ENCODE measurements around the gene KRT76.
"Not testable (repeated sequence)": the region's sequence is repeated elsewhere in the genome, so short reads cannot be mapped to it uniquely, and the experiment has no call there.

The KRT76 gene

DNA sequence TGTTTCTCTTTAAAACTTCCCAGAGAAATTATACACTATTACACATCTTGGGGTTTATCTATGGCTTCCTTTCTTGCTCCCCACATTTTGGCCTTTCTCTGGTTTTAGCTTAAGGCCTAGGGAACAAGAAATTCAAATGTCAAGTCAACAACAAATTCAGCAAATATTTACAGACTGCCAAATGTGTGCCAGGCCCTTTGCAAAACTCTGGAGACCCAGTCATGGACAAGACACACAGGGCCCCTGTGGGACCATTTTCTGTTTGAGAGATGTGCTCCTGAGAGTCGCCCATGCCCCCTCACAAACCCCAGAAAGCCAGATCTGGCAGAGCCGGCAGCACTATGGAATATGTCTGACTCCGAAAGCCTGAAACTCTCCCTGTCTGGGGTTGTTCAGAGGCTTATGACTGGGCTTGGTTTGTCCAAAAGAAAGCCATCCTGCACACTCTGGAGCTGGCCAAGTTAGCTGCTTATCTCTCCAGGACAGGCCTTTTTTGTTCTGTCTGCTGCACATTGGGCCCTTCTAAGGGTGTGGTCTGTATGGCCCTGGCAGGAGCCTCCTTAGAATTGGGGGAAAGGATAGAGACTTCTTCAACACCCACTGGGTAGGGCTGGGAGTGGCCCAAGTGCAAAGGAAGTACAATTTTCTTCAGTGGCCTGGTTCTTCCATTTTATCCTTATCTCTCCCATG lies 19.8 kb upstream of the KRT76 start:
- DNase-seq, result no peak

DNA sequence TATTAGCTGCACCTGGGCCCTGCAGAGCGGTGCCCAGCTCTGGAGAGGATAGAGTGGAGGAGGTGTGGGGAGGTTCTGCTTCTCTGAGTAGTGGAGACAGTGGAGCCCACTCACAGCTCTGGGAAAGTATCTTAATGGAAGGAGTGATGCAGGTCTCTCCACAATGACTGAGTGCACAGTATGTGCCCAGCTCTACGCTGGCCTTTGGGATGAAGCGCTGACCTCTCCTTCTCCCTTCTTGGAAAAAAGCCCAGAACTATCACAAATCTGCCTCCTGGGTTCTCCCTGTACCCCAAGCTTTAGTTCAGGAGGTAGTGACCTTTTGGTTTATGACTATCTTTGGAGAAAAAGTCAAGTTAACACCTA lies 19.3 kb upstream of the KRT76 start:
- no peak for DNase-seq

DNA sequence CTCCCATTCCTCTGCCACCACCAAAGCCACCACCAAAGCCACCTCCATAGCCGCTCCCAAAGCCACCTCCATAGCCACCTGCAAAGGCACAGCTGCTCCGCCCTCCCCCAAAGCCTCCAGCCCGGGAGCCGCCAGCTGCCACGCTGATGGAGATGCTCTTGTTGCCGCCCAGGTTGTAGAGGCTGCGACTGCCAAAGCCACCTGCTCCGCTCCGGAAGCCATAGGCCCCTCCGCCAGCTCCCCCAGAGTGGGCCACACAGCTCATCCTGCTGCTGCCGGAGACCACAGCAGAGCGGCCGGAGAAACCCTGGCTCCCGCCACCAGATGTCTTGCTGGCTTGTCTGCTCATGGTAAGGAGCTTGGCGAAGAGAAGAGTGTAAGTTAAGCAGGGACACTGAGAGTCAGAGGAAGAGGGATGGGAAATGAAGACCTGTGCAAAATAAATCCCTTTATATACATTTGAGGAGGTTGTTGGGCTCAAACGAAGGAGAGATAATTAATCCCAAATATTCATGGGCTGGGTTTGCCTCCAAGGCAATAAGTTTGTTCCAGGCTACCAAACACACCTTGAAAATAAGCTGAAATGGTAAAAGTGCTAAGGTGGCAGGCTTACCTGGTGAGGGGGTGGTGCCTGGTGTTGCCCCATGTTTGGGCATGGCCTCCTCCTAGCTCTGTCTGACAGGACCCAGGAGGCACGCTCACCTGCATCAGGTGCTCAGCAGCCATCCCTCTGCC lies 18.7 kb upstream of the KRT76 start, which contains the start of gene KRT3:
KRT3 (minus strand) TSS at position 424 of the 735 bp plus-strand sequence; CDS start at position 349, 75 bp downstream.
- no peak for DNase-seq

DNA sequence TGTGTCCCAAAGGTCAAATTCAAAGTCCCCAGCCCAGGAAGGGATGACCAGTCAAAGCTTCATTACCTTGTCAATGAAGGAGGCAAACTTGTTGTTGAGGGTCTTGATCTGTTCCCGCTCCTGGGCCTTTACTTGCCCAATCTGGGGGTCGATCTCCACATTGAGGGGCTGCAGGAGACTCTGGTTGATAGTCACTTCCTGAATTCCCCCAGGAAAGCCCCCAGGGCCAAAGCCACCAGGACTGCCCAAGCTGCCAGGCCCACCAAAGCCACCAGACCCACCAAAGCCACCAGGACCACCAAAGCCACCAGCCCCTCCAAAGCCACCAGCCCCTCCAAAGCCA lies 18.2 kb upstream of the KRT76 start:
- not testable (repeated sequence) for DNase-seq

DNA sequence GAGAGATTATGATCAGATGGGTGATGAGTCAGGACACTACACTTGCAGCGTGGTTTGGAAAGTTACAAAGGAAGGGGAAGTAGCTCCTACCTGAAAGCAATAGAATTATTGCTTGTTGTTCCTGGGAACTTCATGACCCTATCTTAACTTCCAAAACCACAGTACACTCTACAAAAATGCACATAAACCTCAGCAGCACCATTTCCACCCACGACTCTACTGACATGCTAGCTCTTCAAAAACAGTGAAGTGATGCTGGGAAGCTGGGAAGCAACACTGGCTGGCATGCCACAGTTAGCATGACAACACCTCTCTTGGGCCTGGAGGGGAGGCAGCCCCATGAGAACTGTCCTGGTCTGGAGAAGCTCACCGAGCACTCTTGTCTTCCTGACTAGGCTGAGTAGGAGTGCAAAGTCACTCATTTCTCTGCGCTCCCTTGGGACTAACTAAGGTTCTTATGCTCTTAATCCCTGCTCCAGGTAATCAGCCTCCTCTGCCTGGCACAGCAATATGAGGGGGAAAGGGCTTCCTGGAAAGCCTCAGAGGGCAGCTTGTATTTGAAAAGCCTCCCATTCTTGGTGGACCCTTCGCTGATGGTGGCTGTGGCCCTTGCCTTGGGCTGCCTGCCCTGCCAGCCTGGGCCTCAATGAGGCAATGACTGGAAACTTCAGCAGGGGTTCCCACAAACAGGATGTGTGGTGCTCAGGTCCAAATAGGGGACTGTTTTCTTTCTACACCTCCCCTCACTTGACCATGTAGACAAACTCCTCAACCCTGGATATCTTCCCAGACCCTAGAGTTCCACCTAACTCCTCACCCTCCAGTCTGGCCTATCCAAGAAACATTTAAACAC lies 17.6 kb upstream of the KRT76 start:
- no peak for DNase-seq

DNA sequence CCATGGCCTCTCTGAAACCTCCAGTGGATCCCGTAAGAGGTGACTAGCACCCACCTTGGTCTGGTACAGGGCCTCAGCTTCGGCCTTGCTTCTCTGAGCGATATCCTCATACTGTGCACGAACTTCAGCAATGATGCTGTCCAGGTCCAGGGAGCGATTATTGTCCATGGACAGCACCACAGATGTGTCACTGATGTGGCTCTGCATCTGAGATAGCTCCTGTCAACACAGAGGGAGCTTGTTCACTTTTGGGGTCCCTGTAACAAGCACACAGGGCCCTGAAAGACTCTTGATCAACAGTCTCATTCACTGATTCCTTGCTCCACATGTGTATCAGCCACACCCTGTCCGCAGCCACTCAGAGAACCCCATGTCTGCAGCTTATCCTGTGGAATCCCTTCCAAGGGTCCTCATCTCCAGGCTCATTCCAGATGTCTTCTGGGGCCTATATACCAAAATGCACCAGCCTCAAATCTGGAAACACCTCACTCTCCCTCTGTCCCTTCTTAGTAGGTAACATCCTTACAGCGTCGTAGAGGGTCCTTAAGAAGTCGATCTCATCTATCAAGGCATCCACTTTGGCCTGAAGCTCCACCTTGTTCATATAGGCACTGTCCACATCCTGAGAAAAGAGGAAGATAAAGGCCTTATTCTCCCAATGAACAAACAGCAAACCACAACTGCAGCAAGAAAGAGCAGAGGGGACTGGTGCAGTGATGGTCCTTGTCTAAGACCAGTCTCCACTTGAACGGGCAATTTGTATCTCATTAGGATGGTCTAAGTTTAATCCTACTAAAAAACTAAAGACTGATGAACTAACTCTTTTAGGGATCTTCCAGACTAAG lies 15.3 kb upstream of the KRT76 start:
- no peak for DNase-seq

DNA sequence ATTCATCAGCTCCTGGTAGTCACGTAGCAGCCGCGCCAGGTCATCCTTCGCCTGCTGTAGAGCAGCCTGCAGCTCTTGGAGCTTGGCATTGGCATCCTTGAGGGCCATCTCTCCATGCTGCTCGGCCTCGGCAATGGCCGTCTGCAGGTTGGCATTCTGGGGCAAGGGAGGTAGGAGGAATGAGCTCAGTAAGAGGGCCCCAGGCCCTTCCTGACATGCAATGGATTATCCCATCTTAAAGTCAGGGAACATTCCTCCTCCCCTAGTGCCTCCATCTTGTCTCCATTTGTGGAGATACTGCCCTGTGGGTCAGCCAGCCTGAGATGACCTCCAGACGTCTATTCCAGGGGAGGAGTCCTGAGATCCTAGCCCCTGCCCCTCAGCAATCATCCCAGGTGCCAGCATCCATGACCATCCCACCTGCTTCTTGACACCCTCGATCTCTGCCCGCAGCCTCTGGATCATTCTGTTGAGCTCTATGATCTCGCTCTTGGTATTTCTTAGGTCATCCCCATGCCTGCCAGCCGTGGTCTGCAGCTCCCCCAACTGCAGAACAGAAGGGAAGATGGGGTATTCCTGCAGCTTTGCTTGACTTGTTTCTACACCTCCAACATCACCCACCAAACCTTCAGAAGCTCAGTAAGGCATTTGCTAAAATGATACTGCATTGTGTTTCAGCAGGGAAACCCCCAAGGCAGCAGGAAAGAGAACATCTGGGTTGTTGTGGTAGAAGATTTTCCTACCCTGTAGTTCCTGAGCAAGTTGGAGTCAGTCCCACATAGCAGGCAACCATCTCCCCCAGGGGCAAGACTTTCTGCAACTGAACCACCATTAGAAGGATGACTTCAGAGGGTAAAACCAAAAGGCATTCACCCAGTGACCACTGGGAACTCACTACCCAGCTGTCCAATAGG lies 14.4 kb upstream of the KRT76 start:
- no peak for DNase-seq

DNA sequence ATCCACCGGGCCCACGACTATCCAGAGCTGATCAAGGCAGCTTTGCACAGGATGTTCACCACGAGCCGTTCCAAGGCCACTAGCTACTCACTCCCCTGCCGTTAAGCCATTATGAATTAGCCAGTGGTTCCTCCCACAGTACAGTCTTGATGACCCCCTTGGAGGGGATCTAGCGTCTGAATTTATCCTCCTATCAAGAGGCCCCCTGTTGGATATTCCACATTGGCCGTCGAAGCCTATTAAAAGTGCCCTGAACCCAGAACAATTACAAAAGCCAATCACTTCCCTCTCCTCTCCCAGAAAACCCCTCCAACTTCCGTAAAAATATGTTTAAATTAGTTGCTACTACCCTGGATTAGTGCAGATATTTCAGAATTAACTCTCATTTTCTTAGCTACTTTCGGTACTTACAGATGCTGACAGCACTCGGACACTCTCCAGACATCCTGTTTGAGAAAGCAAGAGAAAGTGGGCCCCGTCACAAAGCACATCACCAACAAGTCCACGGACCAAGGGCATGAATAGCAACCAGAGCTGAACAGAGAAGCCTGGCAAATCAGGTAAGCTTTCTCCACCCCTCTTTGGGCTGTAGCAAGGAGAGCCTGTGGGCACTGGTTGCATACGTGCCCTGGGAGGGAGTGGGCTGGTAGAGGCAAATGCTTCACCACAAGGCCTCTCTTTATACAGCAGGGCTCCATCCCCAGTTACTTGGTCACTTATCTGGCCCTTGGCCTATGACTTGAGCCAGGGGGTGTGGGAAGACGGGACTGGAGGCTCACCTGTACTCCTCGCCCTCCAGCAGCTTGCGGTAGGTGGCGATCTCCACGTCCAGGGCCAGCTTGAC lies 13.5 kb upstream of the KRT76 start:
- no peak for DNase-seq

DNA sequence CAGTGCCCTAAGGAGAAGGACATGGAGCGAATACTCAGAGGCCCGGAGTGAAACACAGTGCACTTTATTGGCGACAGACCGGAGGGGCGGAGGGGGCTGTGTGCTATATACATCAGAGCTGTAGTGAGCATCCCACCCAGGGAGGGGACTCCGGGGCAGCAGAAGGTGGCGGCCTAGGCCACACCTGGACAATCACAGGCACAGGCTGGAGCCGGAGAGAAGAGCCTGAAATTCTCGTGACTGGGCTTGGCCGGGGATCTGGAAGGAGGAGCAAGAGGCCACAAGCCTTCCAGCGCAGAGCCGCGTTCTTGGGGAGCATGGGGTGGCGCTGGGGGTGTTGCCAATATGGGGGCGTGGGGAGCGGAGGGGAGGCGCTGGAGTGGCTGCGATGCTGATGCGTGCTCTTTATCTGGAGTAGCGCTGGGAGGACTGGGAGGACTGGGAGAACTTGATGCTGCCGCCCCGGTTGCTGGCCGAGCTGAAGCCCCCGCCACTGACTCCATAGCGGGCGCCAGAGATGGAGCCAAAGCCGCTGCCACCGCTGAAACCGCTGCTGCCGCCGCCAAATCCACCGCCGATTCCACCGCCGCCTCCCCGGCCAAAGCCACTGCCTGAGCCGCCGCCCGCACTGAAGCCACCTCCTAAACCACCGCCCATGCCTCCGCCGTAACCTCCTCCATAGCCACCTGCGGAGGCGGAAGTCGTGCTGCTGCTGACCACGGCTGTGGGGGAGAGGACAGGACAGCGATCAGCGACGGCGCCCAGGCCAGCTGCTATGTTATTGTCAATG lies 12.7 kb upstream of the KRT76 start:
- DNase-seq, result peak; percentile 9

DNA sequence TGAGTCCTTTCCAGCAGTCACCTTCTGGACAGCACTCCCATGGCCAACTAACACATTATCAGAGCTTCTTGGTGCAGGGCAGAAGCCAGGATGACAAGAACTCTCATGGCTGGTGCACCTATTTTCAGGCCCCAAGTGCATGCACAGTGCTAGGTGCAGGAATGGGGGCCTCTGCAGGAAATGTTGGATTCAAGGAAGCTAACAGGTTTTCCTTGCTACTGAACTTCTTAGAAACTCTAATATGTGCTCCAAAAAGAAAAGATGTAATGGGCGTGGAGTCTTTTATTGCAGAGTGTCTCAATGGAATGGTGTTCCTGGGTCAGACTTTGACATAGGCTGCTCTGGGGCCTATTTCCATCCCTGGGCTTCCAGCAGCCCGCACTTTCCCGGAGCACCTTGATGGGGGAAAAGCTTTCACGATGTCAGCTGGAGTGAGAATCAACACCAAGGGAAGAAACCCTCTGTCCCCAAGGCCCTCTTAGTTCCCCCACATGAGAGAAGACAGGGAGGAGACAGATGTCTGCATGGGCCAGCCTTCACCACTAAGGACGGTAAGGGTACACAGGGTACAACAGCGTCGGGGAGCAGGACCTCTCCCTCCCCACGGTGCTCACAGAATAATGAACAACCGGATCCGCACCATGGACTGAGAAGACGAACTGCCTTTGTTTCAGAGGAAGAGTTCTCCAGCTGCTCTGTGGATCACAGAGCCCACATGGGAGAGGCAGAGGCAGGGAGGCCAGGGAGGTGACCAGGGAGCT lies 11.9 kb upstream of the KRT76 start:
- no peak for DNase-seq

DNA sequence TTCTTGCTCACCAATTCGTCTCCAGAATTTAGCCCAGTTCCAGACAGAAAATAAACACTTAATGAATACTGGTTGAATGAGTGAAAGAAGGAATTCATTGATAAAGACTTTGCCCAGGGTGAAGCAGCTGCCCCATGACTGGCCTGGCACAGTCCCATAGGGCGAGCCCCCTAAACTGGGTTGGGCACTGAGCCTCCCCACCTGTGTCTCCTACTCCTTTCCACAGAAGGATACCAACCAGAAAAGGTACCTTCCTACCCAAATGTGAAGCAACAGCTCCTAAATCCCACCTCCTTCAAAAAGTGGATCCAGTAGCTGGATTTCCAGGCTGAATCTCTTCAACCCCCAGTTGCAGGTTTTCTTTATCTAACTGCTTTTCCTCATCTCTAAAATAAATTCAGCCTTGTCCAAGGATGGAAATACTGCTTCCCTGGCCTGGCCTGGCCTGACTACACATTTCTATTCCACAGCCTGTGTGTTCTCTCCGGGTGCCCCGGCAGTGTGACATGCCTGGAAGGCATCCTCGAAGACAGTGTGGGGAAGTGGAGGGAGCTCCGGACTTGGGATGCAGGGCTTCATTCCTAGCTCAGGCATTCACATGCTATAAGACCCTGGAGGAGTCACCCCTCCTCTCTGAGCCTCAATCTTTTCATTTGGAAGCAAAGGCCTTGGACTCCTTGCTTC lies 11.2 kb upstream of the KRT76 start:
- no peak for DNase-seq

DNA sequence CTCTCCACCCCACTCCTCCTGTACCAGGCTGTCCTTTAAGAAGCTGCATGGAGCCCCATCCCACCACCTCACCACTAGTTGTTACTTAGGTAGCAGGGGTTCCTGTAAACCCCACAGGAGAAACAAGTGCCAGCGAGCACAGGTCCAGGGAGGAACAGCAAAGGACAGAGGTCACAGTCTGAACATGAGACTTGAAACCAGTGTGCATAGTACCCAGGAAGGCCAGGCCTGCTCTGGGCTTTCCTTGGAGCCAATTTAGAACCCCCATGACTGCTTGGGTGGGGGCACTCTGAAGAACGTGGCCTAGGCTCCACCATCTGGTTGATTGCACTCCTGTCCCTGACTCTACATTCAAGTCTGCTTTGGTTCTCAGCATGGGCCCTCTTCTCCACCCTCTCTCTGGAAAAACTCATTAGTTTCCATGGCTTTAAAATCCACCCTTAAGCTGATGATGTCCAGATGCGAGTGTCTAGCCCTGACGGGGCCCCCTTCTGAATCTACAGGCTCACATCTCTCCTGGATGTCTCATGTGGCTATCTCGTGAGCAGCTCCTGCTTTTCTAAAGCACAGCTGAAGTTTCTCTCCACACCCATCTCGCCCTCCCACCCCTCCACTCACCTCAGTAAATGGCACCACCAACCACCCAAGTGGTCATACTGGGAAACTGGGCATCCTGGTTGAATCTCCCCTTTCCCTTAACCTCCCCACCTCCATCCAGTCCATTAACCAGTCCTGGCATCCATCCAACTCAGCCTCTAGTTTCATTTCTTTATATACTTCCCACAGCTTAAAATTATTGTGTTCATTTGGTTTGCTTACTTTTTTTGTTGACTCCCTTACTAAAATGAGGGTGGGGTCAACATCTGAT lies 10.4 kb upstream of the KRT76 start:
- DNase-seq, result no peak

DNA sequence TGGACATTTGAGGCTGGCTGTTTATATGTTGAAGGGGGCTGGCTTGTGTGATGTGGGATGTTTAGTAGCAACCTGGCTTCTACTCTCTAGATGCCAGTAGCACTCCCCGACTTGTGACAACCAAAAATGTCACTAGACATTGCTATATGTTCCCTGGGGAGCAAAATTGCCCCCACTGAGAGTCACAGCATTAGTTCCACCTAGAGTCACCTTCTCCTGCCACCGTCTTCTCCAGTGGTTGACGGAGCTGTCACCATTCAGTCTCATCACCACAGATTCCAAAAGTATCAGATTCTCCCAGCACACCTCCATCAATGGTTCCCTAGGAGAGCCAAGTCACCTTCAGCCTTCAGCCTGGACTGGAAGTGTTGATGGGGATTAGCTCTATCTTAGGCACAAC lies 7.8 kb upstream of the KRT76 start:
- DNase-seq, result no peak

DNA sequence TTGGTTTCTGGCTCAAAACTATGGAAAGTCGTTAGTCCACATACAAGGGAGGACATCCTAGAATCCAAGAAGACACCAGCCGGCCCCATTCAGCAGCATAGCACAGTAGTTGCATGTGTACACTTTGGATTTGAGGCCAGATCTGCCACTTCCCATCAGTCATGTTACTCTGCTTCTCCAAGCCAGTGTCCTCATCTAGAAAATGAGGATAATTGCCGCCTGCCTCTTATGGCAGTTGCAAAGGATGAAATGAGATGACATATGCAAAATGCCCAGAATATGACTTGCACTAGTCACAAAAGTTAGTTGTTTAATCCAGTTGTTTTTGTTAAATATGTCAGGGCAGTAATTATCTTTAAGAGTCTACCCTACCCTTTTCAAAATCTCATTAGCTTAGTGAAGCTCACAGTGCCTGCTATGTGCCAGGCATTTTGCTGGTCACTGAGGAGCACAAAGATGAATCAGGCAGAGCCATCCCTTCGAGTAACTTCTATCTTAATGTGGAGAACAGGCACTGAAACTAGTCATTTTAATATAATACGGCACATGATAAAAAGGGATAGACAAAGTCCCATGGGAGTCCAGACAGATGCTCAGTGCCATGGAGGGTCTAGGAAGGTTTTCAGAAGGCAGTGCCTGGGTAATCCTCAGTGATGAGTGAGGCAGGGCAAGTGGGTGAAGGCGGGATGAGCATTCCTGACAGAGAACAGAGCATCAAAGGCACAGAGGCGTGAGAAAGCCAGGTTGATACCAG lies 6.6 kb upstream of the KRT76 start:
- no peak for DNase-seq

DNA sequence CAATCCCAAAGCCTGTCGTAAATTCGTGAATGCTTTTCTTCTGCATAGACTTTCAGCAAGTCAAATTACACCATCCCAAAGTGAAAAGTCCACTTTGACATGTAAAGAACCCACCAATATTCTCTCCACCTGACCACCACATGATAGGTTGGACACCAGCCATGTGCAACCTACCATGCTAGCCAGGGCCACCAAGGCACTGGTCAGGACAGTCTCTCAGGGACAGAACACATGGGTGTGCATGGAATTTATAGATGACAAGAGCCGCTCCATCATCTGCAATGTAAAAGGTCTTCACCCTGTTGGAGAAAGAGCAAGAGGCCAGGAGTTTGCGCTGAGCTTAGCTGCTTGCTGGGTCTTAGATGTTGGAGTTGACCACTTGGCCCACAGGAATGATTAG lies 5.4 kb upstream of the KRT76 start:
- DNase-seq, result no peak

DNA sequence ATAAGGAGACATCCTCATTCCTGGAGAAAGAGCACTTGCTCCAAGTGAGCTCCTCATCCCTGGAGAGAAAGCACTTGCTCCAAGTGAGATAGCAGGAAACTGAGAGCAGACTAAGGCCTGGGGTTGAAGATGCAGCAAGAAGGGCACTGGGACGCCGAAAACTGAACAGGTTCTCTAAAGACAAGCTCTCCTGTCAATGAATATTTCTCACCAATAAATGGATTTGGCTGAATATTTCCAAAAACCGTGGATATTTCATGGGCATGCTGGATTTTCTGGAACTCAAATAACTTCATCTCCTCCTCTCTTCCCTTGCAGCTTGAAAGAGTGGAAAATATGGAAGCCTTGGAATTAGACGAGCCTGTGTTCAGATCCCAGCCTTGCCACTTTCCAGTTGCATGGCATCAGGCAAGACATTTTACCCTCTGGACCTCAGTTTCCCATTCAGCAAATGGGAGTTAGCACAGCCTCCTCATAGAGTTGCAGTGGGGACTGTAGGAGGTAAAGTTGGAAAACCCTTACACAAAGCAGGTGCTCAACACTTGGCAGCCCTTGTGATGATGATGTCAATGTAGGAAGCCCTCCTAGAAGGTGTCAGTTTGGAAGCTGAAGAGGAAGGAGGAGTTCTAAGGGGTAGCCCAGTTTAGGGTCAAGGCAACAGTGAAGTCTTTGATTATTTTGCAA lies 4.4 kb upstream of the KRT76 start:
- DNase-seq, result no peak
